GM19193 (cell line): ENCODE measurements around the gene MTMR12.

Source experiments
- POLR2A ChIP-seq: IDR thresholded peaks from 4 replicates; pipeline ENCODE4 v1.6.1; 2011; ENCODE audit not compliant: insufficient read depth, insufficient read length; ENCODE audit errors: extremely low read depth

MTMR12 gene

GRCh38 chr5:32206053-32206452 is 106.7 kb downstream of the MTMR12 start:
- no peak for TF ChIP-seq POLR2A

GRCh38 chr5:32202394-32202793 is 110.3 kb downstream of the MTMR12 start:
- TF ChIP-seq POLR2A = no peak

- TF ChIP-seq POLR2A = no peak
Observed at GRCh38 chr5:32201122-32201753, 111.5 kb downstream of the MTMR12 start.

GRCh38 chr5:32197032-32197431 is 115.7 kb downstream of the MTMR12 start:
- no peak for TF ChIP-seq POLR2A

- TF ChIP-seq POLR2A = no peak
Observed at GRCh38 chr5:32195265-32195664, 117.5 kb downstream of the MTMR12 start.

GRCh38 chr5:32193591-32193990 is 119.1 kb downstream of the MTMR12 start:
- TF ChIP-seq POLR2A = no peak

GRCh38 chr5:32190095-32190494 is 122.6 kb downstream of the MTMR12 start:
- no peak for TF ChIP-seq POLR2A

GRCh38 chr5:32187675-32188074 is 125.1 kb downstream of the MTMR12 start:
- TF ChIP-seq POLR2A = no peak

- TF ChIP-seq POLR2A = no peak
Observed at GRCh38 chr5:32182463-32183063, 130.2 kb downstream of the MTMR12 start.
